Endothelial cell of umbilical vein (primary cell): ENCODE data around the gene CACNA1C. TPM values are rescaled to one million over a fixed set of nuclear protein-coding genes. Genes with fewer than 3 reads are reported as not detected.

ENCODE experiments used
- BruUV-seq: library from RNA; stranded (reverse); fragments of 400-500 nt; replicated peaks from 2 replicates; lab custom pipeline; 2021; lab: Mats Ljungman, UMichigan
- CTCF ChIA-PET: fragments of 300-600, 350-600 bp; sonication (Branson Sonifier 250); formaldehyde crosslinking; loops from one replicate; lab custom pipeline; 2021; ENCODE audit warnings: antibody characterized with exemption, inconsistent platforms; lab: Charles Lee
- POLR2A ChIA-PET: fragments of 300-600, 350-600 bp; sonication (Branson Sonifier 250); formaldehyde crosslinking; loops from one replicate; lab custom pipeline; 2021; ENCODE audit warnings: antibody characterized with exemption, inconsistent platforms; lab: Charles Lee
- DNase-seq: peaks from one replicate; pipeline ENCODE4 v3.0.0-alpha.2; 2011; ENCODE audit warnings: low read depth, low spot score
- FAIRE-seq: peaks from 2 replicates; lab custom pipeline; 2011; peaks lifted over from hg19 to GRCh38; lab: Jason Lieb, UNC
- H2AFZ ChIP-seq: 2 replicates; pipeline ENCODE4 v1.6.0; 2012; ENCODE audit warnings: low read depth, low read length, control low read depth, inconsistent platforms
- H3K27ac ChIP-seq: 2 replicates; pipeline ENCODE4 v1.5.1; 2011; ENCODE audit warnings: low read depth, mild to moderate bottlenecking, control low read depth, low read length, moderate library complexity; ENCODE audit not compliant: insufficient read depth
- H3K27me3 ChIP-seq, 2 experiments: 2 replicates each; pipeline versions ENCODE4 v1.6.0 to v1.6.1; 2011; ENCODE audit warnings: low read length in 2 of 2, mixed read lengths in 1 of 2; ENCODE audit not compliant: control insufficient read depth in 2 of 2, insufficient read depth in 2 of 2
- H3K36me3 ChIP-seq, 2 experiments: 2 replicates in 1 of 2; 3 replicates in 1 of 2; pipeline ENCODE4 v1.5.1; 2011; ENCODE audit warnings: low read length in 2 of 2, mild to moderate bottlenecking in 1 of 2, moderate library complexity in 1 of 2; ENCODE audit not compliant: control insufficient read depth in 2 of 2, insufficient read depth in 2 of 2; ENCODE audit errors: extremely low read depth in 1 of 2
- H3K4me1 ChIP-seq: 3 replicates; pipeline ENCODE4 v1.5.1; 2011; ENCODE audit warnings: mild to moderate bottlenecking, low read length; ENCODE audit not compliant: control insufficient read depth, insufficient read depth; ENCODE audit errors: extremely low read depth
- H3K4me2 ChIP-seq: 2 replicates; pipeline ENCODE4 v1.6.1; 2011; ENCODE audit warnings: low read length, control low read depth, mixed read lengths; ENCODE audit not compliant: insufficient read depth
- H3K4me3 ChIP-seq, 3 experiments: fragments of 200-600 bp in 1 of 3; sonication (generic), shearing (Covaris generic) in 1 of 3; replicated peaks in 1 of 3; 2 replicates each; pipeline ENCODE4 v1.5.1; 2011 to 2016; ENCODE audit warnings: control low read depth in 3 of 3, low read length in 3 of 3, mild to moderate bottlenecking in 2 of 3, inconsistent platforms in 1 of 3, low read depth in 1 of 3, moderate library complexity in 1 of 3; ENCODE audit not compliant: insufficient read depth in 1 of 3
- H3K79me2 ChIP-seq: 2 replicates; pipeline ENCODE4 v1.6.0; 2012; ENCODE audit warnings: low read length, inconsistent platforms; ENCODE audit not compliant: control insufficient read depth, insufficient read depth
- H3K9ac ChIP-seq: replicated peaks from 2 replicates; pipeline ENCODE3; 2011; ENCODE audit warnings: low read length, control low read depth; ENCODE audit not compliant: insufficient read depth; ENCODE audit errors: extremely low read depth
- H3K9me1 ChIP-seq: replicated peaks from 3 replicates; pipeline ENCODE4 v1.6.0; 2011; ENCODE audit warnings: mild to moderate bottlenecking, low read length; ENCODE audit not compliant: control insufficient read depth, insufficient read depth; ENCODE audit errors: extremely low read depth
- H3K9me3 ChIP-seq: replicated peaks from 2 replicates; pipeline ENCODE4 v1.5.1; 2012; ENCODE audit warnings: low read length, inconsistent platforms; ENCODE audit not compliant: control insufficient read depth, insufficient read depth
- H4K20me1 ChIP-seq: replicated peaks from 2 replicates; pipeline ENCODE3; 2011; ENCODE audit warnings: mild to moderate bottlenecking, low read length; ENCODE audit not compliant: control insufficient read depth, insufficient read depth; ENCODE audit errors: extremely low read depth
- FOS ChIP-seq: IDR thresholded peaks from 2 replicates; pipeline ENCODE4 v1.6.1; 2011; ENCODE audit warnings: mild to moderate bottlenecking, low read length, moderate library complexity, borderline replicate concordance; ENCODE audit not compliant: insufficient read depth
- GATA2 ChIP-seq: IDR thresholded peaks from 2 replicates; pipeline ENCODE4 v1.7.0; 2011; ENCODE audit warnings: low read depth, mild to moderate bottlenecking, moderate library complexity, mixed read lengths, low read length; ENCODE audit not compliant: insufficient read length, insufficient read depth
- JUN ChIP-seq: IDR thresholded peaks from 2 replicates; pipeline ENCODE4 v1.6.1; 2011; ENCODE audit warnings: borderline replicate concordance, low read depth; ENCODE audit not compliant: insufficient read length, insufficient read depth
- MYC ChIP-seq: IDR thresholded peaks from one replicate; pipeline ENCODE4 v1.6.1; 2011; ENCODE audit warnings: mild to moderate bottlenecking, low read depth, low read length
- POLR2A ChIP-seq: IDR thresholded peaks from 2 replicates; pipeline ENCODE4 v1.6.1; 2012; ENCODE audit warnings: low read depth, mild to moderate bottlenecking, control low read depth, low read length
- dilution Hi-C: fragments of 300-500 bp; cut with MboI; formaldehyde crosslinking; loops from one replicate; pipeline ENCODE4 v1.15.0; 2019; ENCODE audit warnings: low sequenced_read_pairs; ENCODE audit not compliant: extremely low pct_ligation_motif_present
- intact Hi-C: fragments of 100-400 bp; cut with micrococcal nuclease; formaldehyde crosslinking; loops from one replicate; pipeline ENCODE4 v1.10.0; 2022
- polyA plus RNA-seq, 4 experiments: library from polyadenylated mRNA; depleted of rRNA in 3 of 4; stranded (reverse) in 3 of 4; unstranded in 1 of 4; fragments of >200 nt; gene quantifications; 2 replicates each; pipeline versions ENCODE4 v1.2.1 to v1.2.3, GENCODE V29; 2011 to 2012; ENCODE audit warnings: missing spikeins in 1 of 4
- total RNA-seq: library from RNA; stranded (reverse); gene quantifications from 2 replicates; pipeline ENCODE4 v1.2.3, GENCODE V29; 2021
- TF ChIP-seq, protein P1 (sequence below), 2 donors: IDR thresholded peaks; 1 replicate in 1 of 2; 2 replicates in 1 of 2; pipeline ENCODE4 v1.5.1; 2011; ENCODE audit warnings: low read length in 2 of 2, mild to moderate bottlenecking in 2 of 2, moderate library complexity in 2 of 2, control low read depth in 1 of 2, inconsistent platforms in 1 of 2, low read depth in 1 of 2; ENCODE audit not compliant: insufficient read depth in 1 of 2; ENCODE audit errors: extremely low read depth in 1 of 2

The CACNA1C gene
- total and polyA plus RNA-seq, 2 donors (not counting 3 experiments of a cell fraction or from before 2014, with no cell fraction given) = not detected

DNA sequence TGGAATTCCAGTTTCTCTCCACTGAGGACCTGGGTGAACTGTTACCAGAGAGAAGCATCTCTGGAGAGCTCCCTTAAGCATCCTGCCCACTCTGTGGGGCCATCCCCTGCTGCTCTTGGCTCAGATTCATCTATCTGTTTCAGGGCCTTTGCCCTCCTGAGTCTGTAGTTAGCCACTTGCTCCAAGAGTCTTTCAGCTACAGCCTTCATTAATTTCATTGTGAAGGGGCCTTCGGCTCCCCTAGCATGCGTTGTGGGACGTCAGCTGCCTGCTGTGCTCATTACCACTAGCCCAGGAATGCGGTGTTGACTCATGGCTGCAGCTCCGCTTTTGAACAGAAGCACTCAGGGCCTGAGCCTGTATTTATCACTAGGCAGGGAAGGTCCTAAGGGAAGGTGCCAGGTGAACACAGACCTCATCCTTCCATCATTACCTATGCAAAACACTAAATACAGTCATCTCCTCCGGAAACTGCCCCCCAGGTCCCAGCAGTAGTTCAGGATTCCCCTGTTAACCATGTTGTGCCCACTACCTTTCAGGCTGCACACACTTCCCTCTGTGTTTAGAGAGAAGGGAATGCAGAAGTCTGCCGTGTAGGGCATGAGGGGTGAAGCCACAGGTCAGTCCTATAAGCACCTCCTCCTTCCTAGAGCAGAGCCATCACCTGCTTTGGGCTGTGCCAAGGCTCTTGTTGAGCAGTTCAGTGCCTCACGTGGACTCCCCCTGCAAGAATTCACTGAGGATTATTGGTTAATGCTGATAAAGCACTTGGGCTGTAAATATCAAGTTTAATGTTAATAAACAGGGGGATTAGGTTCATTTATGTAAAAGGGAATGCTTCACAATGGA is 191.4 kb downstream of the CACNA1C start:
- DNase-seq = no peak
- H3K4me3 ChIP-seq = no peak overlapping the region
- H3K27me3 ChIP-seq = no peaks in the 10 kb centered on the region
- H3K4me1 ChIP-seq = no peaks in the 10 kb centered on the region
- H3K4me2 ChIP-seq = no peak overlapping the region
- CTCF ChIA-PET = no interaction called here
- dilution Hi-C loops (no loop called here), intact Hi-C loops (no loop called here)
- POLR2A ChIA-PET = no interaction called here
- no peaks in the 10 kb centered on the region for H3K36me3 ChIP-seq
- no TSS peak for BruUV-seq
- H3K9me3 ChIP-seq = no peaks in the 10 kb centered on the region
- no peak overlapping the region for H3K9ac ChIP-seq
- FAIRE-seq = no peak
- no peaks in the 10 kb centered on the region for H4K20me1 ChIP-seq
- no peaks in the 10 kb centered on the region for H3K9me1 ChIP-seq
- H3K79me2 ChIP-seq = no peaks in the 10 kb centered on the region
- no peak overlapping the region for H3K27ac ChIP-seq
- TF ChIP-seq, protein P1, sequence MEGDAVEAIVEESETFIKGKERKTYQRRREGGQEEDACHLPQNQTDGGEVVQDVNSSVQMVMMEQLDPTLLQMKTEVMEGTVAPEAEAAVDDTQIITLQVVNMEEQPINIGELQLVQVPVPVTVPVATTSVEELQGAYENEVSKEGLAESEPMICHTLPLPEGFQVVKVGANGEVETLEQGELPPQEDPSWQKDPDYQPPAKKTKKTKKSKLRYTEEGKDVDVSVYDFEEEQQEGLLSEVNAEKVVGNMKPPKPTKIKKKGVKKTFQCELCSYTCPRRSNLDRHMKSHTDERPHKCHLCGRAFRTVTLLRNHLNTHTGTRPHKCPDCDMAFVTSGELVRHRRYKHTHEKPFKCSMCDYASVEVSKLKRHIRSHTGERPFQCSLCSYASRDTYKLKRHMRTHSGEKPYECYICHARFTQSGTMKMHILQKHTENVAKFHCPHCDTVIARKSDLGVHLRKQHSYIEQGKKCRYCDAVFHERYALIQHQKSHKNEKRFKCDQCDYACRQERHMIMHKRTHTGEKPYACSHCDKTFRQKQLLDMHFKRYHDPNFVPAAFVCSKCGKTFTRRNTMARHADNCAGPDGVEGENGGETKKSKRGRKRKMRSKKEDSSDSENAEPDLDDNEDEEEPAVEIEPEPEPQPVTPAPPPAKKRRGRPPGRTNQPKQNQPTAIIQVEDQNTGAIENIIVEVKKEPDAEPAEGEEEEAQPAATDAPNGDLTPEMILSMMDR (IDR thresholded peaks at IDR 0.05; ENCODE audit: extremely low read depth in 1 of 2, insufficient read depth in 1 of 2, low read depth in 1 of 2, low read length in 2 of 2) = no peak
- TF ChIP-seq JUN = no peak
- TF ChIP-seq FOS = no peak
- TF ChIP-seq MYC = no peak
- no peak for TF ChIP-seq POLR2A
- no peak for TF ChIP-seq GATA2
- no peak overlapping the region for H2AFZ ChIP-seq
